Omental fat pad (tissue), 4 donors: ENCODE data around the gene LHPP. TPM values are rescaled to one million over a fixed set of nuclear protein-coding genes. Genes with fewer than 3 reads are reported as not detected.

ENCODE experiments used
- ATAC-seq: fragments of 150-250 bp; one replicate; pipeline ENCODE4 v1.9.1; 2016; ENCODE audit warnings: mild to moderate bottlenecking, moderate library complexity; ENCODE audit not compliant: low FRiP score
- DNase-seq: peaks from one replicate; pipeline ENCODE4 v3.0.0-alpha.2; 2019; ENCODE audit warnings: low spot score
- total RNA-seq, 4 donors: library from RNA; depleted of rRNA; stranded (reverse); fragments of >200 nt; gene quantifications; one replicate each; pipeline ENCODE4 v1.1.0, GENCODE V29; 2016
- TF ChIP-seq, protein P1 (sequence below), 3 donors: fragments of 450-650 bp; IDR thresholded peaks; one replicate each; pipeline ENCODE4 v1.5.1; 2016 to 2017; ENCODE audit warnings: antibody characterized with exemption in 3 of 3, mild to moderate bottlenecking in 3 of 3, moderate library complexity in 2 of 3

Gene LHPP
- total RNA-seq, 4 donors from 2014 or later: 10.1 to 16.2 (median 13.7) TPM

DNA sequence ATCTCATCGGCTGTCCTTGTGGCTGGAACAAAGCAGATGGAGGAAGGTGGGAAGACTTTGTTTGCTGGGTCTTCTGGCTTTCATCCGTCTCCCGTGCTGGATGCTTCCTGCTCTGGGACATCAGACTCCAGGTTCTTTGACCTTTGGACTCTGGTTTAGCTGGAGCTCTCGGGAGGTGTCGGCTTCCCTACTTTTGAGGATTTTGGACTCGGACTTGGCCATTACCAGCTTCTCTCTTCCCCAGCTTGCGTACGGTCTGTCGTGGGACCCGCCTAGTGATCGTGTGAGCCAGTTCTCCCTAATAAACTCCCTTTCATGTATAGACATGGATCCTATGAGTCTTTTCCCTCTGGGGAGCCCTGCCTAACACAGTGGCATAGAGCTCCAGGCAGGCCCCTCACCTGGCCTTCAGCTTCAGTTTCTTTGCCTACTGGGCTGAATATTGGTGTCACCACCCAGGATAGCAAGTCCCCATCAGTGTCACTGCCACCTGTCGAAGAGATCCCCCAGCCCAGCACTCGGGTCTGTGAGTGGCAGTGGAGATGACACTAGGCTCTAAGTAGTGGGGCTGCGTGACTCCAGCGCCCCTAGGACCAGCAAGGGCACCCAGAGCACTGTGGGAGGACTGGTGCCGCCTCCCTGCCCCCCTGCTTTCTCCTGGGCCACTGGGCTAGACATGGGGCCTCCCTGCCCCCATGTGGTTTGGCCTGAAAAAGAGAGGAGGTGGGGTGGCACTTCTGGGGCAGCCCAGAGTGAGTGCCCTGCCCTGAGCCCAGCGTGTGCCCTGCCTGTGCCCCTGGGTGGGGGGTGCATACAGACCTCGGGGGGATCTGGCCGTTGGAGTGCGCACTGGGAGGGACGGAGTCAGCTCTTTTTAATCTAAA lies 135.6 kb downstream of the LHPP start:
- ATAC-seq: no peak
- DNase-seq: no peak
- TF ChIP-seq, protein P1, sequence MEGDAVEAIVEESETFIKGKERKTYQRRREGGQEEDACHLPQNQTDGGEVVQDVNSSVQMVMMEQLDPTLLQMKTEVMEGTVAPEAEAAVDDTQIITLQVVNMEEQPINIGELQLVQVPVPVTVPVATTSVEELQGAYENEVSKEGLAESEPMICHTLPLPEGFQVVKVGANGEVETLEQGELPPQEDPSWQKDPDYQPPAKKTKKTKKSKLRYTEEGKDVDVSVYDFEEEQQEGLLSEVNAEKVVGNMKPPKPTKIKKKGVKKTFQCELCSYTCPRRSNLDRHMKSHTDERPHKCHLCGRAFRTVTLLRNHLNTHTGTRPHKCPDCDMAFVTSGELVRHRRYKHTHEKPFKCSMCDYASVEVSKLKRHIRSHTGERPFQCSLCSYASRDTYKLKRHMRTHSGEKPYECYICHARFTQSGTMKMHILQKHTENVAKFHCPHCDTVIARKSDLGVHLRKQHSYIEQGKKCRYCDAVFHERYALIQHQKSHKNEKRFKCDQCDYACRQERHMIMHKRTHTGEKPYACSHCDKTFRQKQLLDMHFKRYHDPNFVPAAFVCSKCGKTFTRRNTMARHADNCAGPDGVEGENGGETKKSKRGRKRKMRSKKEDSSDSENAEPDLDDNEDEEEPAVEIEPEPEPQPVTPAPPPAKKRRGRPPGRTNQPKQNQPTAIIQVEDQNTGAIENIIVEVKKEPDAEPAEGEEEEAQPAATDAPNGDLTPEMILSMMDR (IDR thresholded peaks at IDR 0.05): no peak

DNA sequence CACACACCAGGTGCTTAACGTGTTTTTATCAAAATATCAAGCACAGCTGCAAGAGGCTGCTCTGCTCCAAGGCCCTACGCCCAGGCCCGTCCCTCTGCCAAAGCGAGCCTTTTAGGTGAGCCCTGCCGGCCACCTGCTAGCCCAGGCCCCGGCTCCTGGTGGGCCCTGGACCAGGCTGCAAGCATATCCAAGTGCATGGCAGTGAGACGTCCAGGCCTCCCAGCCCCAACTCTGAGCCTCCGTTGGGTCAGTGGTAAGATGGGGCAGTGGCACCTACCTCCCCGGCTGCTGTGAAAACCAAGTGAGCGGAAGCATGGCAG lies 136.2 kb downstream of the LHPP start:
- ATAC-seq (no peak), DNase-seq (no peak)
- TF ChIP-seq, protein P1 (IDR thresholded peaks at IDR 0.05): no peak

DNA sequence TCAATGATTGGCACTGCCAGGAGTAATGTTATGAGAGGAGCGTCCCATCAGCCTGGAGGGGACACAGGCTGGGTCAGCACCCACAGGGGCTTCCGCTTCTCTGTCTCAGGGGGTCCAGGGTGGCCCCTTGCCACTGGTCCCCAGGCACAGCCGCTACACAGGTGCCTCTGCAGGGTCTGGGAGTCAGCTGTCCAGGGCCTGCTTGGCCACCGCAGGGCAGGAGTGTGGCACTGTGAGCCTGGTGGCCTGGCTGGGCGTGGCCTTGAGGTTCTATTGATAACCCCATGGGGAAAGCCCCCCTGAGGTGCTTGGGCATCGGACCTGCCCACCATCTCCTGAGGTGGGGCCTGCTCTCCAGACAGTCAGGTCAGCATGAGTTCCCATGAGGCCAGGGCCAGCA lies 136.6 kb downstream of the LHPP start:
- TF ChIP-seq, protein P1 (IDR thresholded peaks at IDR 0.05): no peak
- DNase-seq (no peak), ATAC-seq (no peak)

DNA sequence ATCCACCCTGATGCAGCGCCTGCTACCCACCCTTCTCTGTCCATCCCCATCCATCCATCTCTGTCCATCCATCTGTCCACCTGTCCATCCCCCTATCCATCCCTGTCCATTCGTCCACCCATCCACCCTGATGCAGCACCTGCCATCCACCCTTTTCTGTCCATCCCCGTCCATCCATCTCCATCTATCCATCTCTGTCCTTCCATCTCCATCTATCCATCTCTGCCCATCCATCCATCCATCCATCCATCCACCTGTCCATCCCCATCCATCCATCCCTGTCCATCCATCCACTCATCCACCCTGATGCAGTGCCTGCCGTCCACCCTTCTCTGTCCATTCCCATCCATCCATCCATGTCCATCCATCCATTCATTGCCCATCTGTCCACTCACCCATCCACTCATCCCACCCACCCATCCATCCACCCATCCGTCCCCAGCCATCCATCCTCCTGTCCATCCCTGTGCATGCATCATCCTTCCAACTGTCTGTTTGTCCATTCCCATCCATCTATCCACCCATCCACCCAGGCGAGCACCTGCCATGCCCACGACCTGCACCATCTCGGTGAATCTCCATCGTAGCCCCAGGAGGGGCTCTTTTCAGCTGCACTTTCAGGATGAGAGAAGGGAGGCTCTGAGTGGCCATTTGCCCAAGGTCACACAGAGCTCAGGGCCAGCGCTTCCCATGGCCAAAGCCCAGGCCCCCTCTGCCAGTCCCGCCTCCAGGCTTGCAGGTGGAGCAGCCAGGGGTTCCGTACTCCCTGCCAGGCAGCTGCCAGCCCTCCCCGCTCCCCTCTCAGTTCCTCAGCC lies 137.4 kb downstream of the LHPP start:
- ATAC-seq: no peak
- TF ChIP-seq, protein P1 (IDR thresholded peaks at IDR 0.05): no peak
- no peak for DNase-seq

DNA sequence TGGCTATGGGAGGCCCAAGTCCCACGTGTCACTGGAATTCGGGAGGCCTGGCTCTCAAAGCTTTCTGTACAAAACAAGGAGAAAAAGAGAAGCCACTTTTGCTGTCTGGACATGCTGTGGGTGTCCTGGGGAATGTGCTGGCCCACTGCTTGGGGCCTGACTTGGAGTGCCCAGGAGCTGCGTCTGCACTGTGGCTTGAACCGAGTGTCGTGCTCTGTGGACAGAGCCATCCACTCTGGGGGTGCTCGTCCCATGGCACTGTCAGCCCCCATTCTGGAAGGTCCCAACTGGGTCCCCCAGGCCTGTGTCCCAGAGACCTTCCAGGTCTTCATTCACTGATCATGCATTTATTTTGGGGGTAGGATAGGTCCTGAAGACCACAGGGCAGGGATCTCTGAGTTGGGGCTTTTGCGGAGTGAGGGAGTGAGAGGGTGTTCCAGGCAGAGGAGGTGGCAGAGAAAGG lies 138.0 kb downstream of the LHPP start:
- ATAC-seq (no peak), DNase-seq (no peak)
- TF ChIP-seq, protein P1 (IDR thresholded peaks at IDR 0.05): no peak

DNA sequence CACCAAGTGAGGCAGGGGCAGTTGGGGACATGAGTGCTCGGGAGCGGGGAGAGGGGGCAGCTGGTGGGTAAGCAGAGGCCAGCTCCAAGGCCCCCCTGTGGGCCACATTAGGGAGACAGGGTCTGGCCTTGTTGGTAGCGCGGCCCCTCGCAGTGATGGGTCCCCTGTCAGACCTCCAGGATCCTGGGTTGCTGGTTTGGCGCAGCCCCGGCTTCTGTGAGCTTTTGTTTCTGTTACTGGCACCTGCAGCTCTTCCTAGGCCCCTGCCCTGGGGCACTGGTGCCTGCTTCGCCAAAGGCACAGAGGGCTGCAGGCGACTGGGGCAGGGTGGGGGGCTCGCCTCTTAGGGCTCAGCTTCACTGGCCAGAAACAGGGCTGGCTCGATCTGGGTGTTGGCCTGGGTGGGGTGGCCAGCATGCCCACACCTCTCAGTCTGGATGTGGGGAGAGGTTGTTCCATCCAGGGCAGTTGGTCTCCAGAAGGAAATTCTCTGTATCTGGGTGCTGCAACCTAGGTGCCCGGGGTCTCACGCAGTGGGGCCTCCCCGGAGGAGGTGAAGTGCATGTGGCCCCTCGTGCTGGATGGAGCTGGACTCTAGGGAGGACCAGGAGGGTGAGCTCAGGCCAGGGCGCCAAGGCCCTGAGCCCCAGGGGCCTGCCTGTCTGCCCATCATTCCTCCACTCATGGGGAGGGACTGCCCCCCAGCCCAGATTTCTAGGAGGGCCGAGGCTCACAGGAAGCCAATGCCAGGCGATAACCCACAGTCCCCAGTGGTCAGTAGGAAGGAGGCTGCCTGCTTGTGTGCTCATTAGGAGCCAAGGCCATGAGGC lies 138.6 kb downstream of the LHPP start:
- ATAC-seq: no peak
- TF ChIP-seq, protein P1 (IDR thresholded peaks at IDR 0.05): no peak
- no peak for DNase-seq
